ENCODE measurements around the gene SEMA4A. TPM values are rescaled to one million over a fixed set of nuclear protein-coding genes. Genes with fewer than 3 reads are reported as not detected.

The SEMA4A gene
- total and polyA plus RNA-seq, 9 of the 15 experiments (the other 6 are each of a cell fraction or from before 2014, with no cell fraction given) = 0.04 to 1.7 (median 0.45) TPM

GRCh38 chr1:156193488-156194299, 40.3 kb downstream of the SEMA4A start, which contains the start of gene SLC25A44 (continued):
- TF ChIP-seq DEAF1 (CRISPR knock-in tag; IDR thresholded peaks at IDR 0.05) (no peak), AFF4 (CRISPR knock-in tag; IDR thresholded peaks at IDR 0.05) (0 out of 2 replicates have a peak, but pooled peaks have one; percentile 30), ZNF232 (CRISPR knock-in tag; IDR thresholded peaks at IDR 0.05) (no peak), HCFC1 (IDR thresholded peaks at IDR 0.05; ENCODE audit: low read depth, low read length) (peak; percentile 90), ZFP1 (CRISPR knock-in tag; IDR thresholded peaks at IDR 0.05) (no peak), SMARCB1 (IDR thresholded peaks at IDR 0.05; ENCODE audit: insufficient read length, low read depth) (no peak), UBTF (IDR thresholded peaks at IDR 0.05; ENCODE audit: borderline replicate concordance in 1 of 2, low read depth in 2 of 2, low read length in 2 of 2) (peak in 1 of 2 experiments; percentile 66; a peak in 1 of 4 replicates), ZNF23 (CRISPR knock-in tag; IDR thresholded peaks at IDR 0.05) (no peak), MLX (CRISPR knock-in tag; conservative IDR thresholded peaks at IDR 0.05) (no peak), GATA2 (CRISPR knock-in tag; IDR thresholded peaks at IDR 0.05) (no peak), HNRNPK (IDR thresholded peaks at IDR 0.05; ENCODE audit: low read depth, low read length, poor library complexity, severe bottlenecking) (no peak), ZNF639 (CRISPR knock-in tag; conservative IDR thresholded peaks at IDR 0.05 in 1 of 2, IDR thresholded peaks at IDR 0.05 in 1 of 2) (peak in 1 of 2 experiments; percentile 24; a peak in 2 of 4 replicates), CHD4 (IDR thresholded peaks at IDR 0.05; ENCODE audit: insufficient read depth, insufficient replicate concordance, low read depth, low read length, poor library complexity, severe bottlenecking) (no peak), ZNF408 (CRISPR knock-in tag; IDR thresholded peaks at IDR 0.05; ENCODE audit: low read depth) (no peak), ZNF75A (CRISPR knock-in tag; IDR thresholded peaks at IDR 0.05) (no peak)
